Psoas muscle (tissue), 8 donors: ENCODE measurements around the gene S100A16. TPM values are rescaled to one million over a fixed set of nuclear protein-coding genes. Genes with fewer than 3 reads are reported as not detected.

ENCODE experiments used
- ATAC-seq, 4 donors: fragments of 200-7000 bp; cut with Tn5 transposase; one replicate each; pipeline ENCODE4 v1.9.1; 2020; ENCODE audit warnings: moderate library complexity in 3 of 4, mild to moderate bottlenecking in 2 of 4
- DNase-seq, 2 donors: peaks; one replicate each; pipeline ENCODE4 v3.0.0-alpha.2; 2020
- H3K27ac ChIP-seq: fragments of 200-600 bp; one replicate; pipeline ENCODE4 v1.8.0; 2022
- H3K27me3 ChIP-seq, 3 donors: fragments of 200-600 bp in 1 of 3; one replicate each; pipeline versions ENCODE4 v1.6.1 to v1.8.0; 2013 to 2022; ENCODE audit warnings: low read length in 2 of 3, mild to moderate bottlenecking in 2 of 3, moderate library complexity in 1 of 3; ENCODE audit not compliant: insufficient read depth in 3 of 3
- H3K36me3 ChIP-seq, 2 donors: fragments of 200-600 bp in 1 of 2; one replicate each; pipeline versions ENCODE4 v1.6.1 to v1.8.0; 2013 to 2022; ENCODE audit warnings: low read depth in 1 of 2, mild to moderate bottlenecking in 1 of 2, moderate library complexity in 1 of 2; ENCODE audit not compliant: insufficient read depth in 1 of 2
- H3K4me1 ChIP-seq: fragments of 200-600 bp; one replicate; pipeline ENCODE4 v1.8.0; 2022
- H3K4me3 ChIP-seq: fragments of 200-600 bp; one replicate; pipeline ENCODE4 v1.8.0; 2022; ENCODE audit warnings: mild to moderate bottlenecking
- H3K9me3 ChIP-seq: fragments of 200-600 bp; one replicate; pipeline ENCODE4 v1.8.0; 2022
- WGBS, 3 donors: extraction: QIAGEN DNeasy Blood & Tissue Kit; methylation state at CpG; one replicate each; pipeline versions ENCODE4 v1.1.6 to v1.1.7; 2013; 5-methylcytosine and 5-hydroxymethylcytosine counted together
- intact Hi-C, 2 donors: fragments of 100-400 bp; cut with DNase I; formaldehyde crosslinking; loops; one replicate each; pipeline versions ENCODE4 v1.11.0 to v1.14.2; 2022
- polyA plus RNA-seq, 3 donors: library from polyadenylated mRNA; stranded (reverse); fragments of 200-250 nt; gene quantifications; one replicate each; pipeline ENCODE4 v1.2.3, GENCODE V29; 2013
- total RNA-seq, 4 donors: library from RNA; stranded (reverse); fragmentation: NEBNext Ultra II Directional in 2 of 4; extraction: Animal tissue kit (Norgen Biotek cat#: 25700) in 2 of 4; gene quantifications; one replicate each; pipeline versions ENCODE4 v1.2.1 to v1.2.4, GENCODE V29; 2021 to 2023
- TF ChIP-seq, protein P1 (sequence below): fragments of 200-600 bp; IDR thresholded peaks from one replicate; pipeline ENCODE4 v1.8.0; 2022; ENCODE audit warnings: antibody characterized with exemption
- donor health status: healthy with polysubstance abuse.
- donor health status: DM: no; HTN: no; CAD: no; lungs with moderate emphysema.
- donor health status: Bipolar disorder and iron deficiency.
- donor health status: healthy.
- donor health status: DM: yes; HTN: yes; CAD: no.
- donor health status: DM: no; HTN: no; CAD: no.
- donor health status: DM: no; HTN: no; CAD: no.
- donor health status: DM: yes; HTN: yes; CAD: no.

The S100A16 gene
- total and polyA plus RNA-seq, 7 donors: 23.3 to 251 (median 38.1) TPM

DNA sequence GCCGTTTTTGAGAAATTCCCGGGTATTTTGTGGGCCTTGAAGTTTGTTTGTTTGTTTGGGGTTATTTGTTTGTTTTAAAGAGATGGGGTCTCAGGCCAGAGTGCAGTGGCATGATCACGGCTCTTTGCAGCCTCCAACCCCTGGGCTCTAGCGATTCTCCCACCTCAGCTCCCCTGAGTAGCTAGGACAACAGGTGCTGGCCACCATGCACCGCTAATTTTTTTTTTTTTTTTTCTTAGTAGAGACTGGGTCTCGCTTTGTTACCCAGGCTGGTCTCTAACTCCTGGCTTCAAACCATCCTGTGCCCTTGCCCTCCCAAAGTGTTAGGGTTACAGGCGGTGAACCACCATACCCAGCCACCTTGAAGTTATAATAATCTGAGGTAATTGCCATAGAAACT, 22.9 kb upstream of the S100A16 start:
- DNase-seq (no peak), ATAC-seq (no peak)
- intact Hi-C loops: no loop called here
- Histone ChIP-seq H3K36me3 (peaks cover 11 to 68% of the 10 kb centered on the region in 2 donors), H3K9me3 (no peaks in the 10 kb centered on the region), H3K4me3 (peak overlapping the region; percentile 99), H3K27me3 (no peaks in the 10 kb centered on the region), H3K27ac (peak overlapping the region; percentile 100), H3K4me1 (peaks cover 65% of the 10 kb centered on the region)
- TF ChIP-seq, protein P1, sequence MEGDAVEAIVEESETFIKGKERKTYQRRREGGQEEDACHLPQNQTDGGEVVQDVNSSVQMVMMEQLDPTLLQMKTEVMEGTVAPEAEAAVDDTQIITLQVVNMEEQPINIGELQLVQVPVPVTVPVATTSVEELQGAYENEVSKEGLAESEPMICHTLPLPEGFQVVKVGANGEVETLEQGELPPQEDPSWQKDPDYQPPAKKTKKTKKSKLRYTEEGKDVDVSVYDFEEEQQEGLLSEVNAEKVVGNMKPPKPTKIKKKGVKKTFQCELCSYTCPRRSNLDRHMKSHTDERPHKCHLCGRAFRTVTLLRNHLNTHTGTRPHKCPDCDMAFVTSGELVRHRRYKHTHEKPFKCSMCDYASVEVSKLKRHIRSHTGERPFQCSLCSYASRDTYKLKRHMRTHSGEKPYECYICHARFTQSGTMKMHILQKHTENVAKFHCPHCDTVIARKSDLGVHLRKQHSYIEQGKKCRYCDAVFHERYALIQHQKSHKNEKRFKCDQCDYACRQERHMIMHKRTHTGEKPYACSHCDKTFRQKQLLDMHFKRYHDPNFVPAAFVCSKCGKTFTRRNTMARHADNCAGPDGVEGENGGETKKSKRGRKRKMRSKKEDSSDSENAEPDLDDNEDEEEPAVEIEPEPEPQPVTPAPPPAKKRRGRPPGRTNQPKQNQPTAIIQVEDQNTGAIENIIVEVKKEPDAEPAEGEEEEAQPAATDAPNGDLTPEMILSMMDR: no peak
- 51 to 61% (median 54%) methylated on average over 7 of the region's 7 CpGs for WGBS, 3 donors

DNA sequence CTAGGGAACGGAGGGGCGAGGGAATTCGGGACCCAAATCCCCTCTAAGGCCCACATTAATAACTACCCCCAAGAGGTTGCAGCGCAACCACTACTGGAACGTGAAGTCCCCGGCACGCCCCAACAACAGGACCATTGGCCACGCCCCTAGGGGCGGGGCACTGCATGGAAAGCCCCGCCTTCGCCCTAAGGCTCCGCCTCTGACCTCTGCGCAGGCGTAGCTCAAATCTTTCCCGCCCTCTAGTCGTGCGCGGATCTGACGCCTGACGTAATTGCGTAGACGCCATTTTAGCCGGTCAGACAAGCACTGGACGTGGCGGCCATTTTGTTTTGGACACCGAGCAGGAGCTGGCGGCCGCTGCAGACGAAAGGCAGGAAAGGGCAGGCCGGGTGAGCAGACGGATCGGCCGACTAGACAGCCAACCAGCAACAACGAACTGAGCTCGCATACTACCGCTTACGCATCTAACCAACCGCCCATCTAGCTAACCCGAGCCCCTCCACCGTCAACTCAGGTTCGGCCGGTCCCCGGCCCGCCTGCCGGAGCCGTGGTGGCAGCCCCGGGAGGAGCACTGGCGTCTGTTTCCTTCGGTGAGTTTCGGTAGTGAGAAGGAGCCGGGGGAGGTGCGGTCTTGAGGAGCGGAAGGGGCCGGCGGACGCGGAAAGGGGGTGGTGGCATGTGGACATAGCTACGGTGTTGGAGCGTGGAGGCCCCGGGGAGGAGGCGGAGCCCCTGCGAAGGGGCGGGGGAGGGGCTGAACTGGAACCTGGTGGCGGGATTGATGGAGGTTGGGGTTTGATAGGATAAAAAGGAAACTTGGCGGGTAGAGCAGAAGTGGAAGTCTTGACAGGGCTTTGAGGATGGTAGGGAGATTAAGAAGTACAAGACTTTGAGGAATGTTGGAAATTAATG, 21.1 kb upstream of the S100A16 start, which contains the start of gene CHTOP:
TSS of gene CHTOP (plus strand) at position 313 of the 912 bp plus-strand sequence. CDS start 2,523 bp downstream, outside the sequence.
- peak; percentile 96 to 98 for DNase-seq
- intact Hi-C loops: no loop called here
- Histone ChIP-seq H3K27ac (peak within 1 kb of the TSS; percentile 100), H3K4me1 (peaks cover 61% of the 10 kb centered on the region), H3K4me3 (peak within 1 kb of the TSS; percentile 99), H3K9me3 (no peaks in the 10 kb centered on the region), H3K36me3 (peaks cover 10 to 52% of the 10 kb centered on the region in 2 donors), H3K27me3 (no peaks in the 10 kb centered on the region)
- peak; percentile 83 to 92 (median 87) for ATAC-seq
- 1 to 2% (median 1%) methylated on average over 65 of the region's 65 CpGs for WGBS, 3 donors
- TF ChIP-seq, protein P1: no peak

DNA sequence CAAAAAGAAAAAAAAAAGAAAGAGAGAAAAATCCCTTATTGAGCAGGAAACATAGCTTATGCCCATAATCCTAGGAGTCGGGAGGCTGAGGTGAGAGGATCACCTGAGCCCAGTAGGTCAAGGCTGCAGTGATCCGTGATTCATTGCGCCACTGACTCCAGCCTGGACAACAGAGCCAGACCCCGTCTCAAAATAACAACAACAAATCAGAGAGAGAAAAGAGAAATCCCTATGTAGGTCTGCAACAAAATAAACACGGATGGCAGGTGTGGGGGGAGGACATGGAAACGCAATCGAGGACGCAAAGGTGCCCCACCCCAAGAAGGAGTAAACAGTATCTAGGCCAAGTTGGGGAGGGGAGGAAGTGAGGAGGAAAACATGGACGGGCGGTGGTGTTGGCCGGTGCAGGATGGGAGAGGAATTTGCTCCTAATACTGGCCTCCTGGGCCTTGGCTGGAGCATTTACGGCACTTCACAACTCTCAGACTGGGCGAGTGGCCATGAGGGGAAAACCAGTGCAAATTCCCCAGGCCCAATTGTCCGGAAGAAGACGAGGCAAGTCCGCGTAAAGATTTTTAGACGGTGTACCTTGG, 20.3 kb upstream of the S100A16 start:
- intact Hi-C loops: no loop called here
- 20 to 41% (median 20%) methylated on average over 18 of the region's 18 CpGs for WGBS, 3 donors
- peaks cover 7 to 44% of the 10 kb centered on the region in 2 donors for H3K36me3 ChIP-seq
- H3K27me3 ChIP-seq: no peaks in the 10 kb centered on the region
- H3K27ac ChIP-seq: peak overlapping the region; percentile 100
- ATAC-seq: peak; percentile 5 to 34 (median 20)
- DNase-seq: no peak
- peak overlapping the region; percentile 99 for H3K4me3 ChIP-seq
- H3K9me3 ChIP-seq: no peaks in the 10 kb centered on the region
- peaks cover 53% of the 10 kb centered on the region for H3K4me1 ChIP-seq
- TF ChIP-seq, protein P1: no peak

DNA sequence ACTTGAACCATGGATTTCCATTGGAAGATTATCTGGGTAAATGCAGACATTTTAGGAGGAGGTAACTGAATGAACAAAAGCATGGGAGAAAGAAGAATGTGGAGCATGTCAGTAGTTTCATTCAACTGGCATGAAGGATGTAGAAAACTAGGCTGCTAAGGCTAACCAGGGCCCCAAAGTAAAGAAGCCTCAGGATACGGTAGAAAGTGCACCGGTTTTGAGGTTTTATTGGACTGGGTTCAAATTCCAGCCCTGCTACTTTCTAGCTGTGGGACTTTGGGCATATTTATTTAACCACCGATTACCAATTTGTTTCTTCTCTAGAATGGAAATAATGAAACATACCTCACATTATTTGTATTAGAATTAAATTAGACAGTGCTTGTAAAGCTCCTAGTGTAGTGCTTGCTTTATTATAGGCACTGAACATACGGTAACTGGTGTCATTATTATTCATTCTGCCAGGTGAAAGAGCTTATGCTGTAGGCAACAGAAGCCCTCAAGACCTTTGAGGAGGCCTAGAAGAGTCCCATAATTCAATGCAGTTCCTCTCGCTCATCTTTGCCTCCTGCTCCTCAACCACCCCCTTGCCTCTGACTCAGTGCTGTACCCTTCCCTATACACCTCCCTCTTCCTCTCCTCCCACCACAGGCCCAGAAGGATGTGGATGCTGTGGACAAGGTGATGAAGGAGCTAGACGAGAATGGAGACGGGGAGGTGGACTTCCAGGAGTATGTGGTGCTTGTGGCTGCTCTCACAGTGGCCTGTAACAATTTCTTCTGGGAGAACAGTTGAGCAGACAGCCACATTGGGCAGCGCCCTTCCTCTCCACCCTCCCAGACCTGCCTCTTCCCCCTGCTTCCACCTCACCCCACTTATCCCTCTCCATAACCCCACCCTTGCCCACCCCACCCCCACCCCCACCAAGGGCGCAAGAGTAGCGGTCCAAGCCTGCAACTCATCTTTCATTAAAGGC, 18.4 kb upstream of the S100A16 start:
- Histone ChIP-seq H3K36me3 (peaks cover under 1 to 25% of the 10 kb centered on the region in 2 donors), H3K27me3 (no peaks in the 10 kb centered on the region), H3K9me3 (no peaks in the 10 kb centered on the region), H3K4me1 (peaks cover 46% of the 10 kb centered on the region), H3K4me3 (peak overlapping the region; percentile 66), H3K27ac (peak overlapping the region; percentile 100)
- ATAC-seq (no peak), DNase-seq (no peak)
- WGBS, 3 donors: 69 to 83% (median 70%) methylated on average over 10 of the region's 10 CpGs
- TF ChIP-seq, protein P1: no peak
- intact Hi-C loops: no loop called here
